Activated naive CD4-positive, alpha-beta T cell treated with anti-CD3 and anti-CD28 coated beads, Interleukin-2, amount 50 U/mL, for 16 hours (primary cell): ENCODE data around the gene GALK2.
"Not testable (repeated sequence)": the region's sequence is repeated elsewhere in the genome, so short reads cannot be mapped to it uniquely, and the experiment has no call there.

Experiments
- DNase-seq: peaks from one replicate; pipeline ENCODE4 v3.0.0-alpha.2; 2020

GALK2 gene

DNA sequence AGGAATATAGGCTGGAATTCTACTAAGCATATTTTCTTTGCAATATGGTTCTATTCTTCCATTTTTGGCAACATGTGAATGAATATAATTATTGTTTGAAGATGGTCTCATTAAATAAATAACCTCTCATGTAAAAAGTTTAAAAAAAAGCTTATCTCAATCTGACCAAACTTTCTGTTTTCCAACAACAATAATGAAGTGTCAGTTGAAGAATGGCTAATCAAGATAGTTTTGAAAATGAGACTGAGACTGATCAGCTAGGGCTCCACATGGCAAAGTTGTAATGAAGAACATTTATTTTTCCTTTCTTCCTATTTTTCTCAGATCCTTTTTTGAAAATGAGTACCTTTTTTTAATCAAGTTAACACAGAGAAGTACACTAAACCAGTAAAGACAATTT lies 117.4 kb downstream of the GALK2 start:
- no peak for DNase-seq

DNA sequence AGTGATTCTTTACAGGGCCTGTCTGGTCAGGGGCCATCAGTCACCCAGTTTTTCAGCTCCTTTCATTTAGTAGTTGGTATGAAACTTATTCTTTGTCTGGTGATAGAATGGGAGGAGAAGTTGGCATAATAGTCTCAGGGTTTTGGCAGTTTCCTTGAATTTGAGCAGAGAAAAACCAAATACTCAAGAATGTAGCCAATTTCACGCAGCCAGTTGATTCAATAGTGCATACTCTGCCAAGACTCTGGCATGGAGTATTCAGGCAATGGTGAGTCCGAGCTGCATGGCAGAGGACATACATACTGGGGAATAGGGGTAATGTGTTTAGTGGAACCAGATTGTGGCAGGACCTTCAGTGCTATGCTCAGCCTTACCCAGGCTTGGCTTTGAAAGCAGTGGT lies 118.3 kb downstream of the GALK2 start:
- DNase-seq: no peak

DNA sequence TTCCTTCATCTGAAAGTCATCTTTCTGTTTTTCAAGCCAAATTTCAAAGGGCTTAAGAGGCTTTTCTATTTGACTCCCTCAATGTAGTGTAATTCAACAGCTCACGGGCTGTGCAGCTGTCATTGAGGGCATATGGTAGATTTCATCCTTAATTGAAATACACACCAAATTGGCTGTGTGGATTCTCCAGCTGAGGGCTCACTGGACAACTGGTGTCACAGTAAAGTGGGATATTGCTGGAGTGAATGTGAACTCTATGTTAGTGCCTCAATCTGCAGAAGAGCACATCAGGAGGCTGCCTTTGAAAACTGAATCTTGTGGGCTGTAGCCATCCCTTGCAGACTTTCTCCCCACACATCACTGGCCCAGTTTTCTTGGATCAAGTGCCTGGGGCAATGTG lies 120.1 kb downstream of the GALK2 start:
- DNase-seq: no peak

DNA sequence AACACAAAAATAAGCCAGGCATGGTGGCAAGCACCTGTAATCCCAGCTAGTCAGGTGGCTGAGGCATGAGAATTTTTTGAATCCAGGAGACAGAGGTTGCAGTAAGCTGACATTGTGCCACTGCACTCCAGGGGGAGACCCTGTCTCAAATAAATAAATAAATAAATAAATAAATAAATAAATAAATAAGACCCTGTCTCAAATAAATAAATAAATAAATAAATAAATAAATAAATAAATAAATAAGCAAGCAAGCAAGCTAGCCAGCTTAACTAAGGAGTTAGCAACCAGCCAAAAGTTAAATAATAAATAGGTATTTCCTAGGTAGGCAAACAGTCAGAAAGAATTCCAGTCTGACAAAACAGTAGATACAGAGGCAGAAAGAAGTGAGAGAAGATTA lies 123.9 kb downstream of the GALK2 start:
- no peak for DNase-seq

DNA sequence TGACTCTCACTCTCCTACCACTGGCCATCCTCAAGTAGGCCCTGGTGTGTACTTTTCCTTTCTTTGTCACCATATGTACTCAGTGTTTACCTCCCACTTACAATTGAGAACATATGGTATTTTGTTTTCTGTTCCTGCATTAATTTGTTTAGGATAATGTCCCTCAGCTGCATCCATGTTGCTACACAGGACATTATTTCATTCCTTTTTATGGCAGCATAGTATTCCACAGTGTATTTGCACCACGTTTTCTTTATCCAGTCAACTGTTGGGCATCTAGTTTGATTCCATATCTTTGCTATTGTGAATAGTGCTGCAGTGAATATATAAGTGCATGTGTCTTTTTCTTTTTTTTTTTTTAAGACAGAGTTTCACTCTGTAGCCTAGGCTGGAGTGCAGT lies 126.2 kb downstream of the GALK2 start:
- DNase-seq: no peak

DNA sequence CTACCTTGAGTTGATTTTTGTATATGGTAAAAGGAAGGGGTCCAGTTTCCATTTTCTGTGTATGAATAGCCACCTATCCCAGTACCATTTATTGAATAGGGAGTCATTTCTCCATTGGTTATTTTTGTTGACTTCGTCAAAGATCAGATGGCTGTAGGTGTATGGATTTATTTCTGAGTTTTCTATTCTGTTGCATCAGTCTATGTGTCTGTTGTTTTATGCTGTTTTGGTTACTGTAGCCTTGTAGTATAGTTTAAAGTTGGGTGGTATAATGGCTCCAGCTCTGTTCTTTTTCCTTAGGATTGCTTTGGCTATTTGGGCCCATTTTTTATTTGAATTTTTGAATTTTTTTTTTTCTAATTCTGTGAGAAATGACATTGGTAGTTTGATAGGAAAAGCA lies 127.5 kb downstream of the GALK2 start:
- no peak for DNase-seq

DNA sequence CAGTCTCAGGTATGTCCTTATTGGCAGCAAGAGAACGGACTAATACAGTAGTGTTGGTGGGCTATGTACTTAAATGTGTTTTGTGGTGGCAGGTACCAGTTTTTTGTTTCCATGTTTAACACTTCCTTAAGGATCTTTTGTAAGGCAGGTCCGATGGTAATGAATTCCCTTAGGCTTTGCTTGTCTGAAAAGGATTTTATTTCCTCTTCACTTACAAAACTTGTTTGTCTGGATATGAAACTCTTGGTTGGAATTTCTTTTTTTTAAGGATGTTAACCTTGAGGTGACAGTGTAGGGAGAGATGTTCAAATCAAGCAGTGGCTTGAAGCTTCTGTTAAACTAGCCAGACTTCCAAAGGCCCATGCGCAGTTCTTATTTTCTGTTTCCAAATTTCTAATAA lies 130.8 kb downstream of the GALK2 start:
- no peak for DNase-seq

DNA sequence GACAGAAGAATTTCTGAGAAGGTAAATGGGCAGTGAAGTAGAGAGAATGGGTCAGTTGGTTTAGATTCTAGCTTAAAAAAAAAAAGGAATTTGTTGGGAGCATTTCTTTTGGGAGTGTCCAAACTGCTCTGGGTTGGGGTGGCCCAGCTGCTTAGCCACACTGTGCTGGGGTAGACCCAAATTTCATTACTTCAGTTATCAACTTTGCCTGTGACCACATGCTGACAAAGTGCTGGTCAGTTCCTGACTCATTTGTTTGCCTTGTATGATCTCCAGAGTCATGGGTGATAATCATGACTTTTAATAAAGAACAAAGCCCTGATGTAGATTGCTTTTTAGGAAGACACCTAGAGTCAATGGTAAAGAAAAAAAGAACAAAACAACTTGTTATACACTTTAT lies 131.5 kb downstream of the GALK2 start:
- DNase-seq: no peak

DNA sequence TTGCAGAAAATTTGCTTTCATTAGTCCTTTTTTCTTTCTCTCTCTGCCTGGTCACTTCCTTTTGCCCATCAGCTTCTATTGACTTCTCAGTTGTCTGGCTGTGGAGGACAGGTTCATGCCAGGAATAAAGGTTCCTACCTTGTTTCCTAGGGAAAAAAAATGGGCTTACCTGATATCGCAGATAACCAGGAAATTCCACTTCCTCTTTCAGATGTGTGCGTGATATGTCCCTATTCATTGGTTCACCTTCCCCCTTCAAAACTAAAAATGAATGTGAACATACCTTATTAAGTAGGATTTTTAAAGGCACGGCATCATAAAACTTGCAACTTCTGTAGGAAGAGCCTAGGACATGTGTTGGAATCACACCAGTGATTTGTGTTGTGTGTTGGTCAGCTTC lies 133.0 kb downstream of the GALK2 start:
- no peak for DNase-seq

DNA sequence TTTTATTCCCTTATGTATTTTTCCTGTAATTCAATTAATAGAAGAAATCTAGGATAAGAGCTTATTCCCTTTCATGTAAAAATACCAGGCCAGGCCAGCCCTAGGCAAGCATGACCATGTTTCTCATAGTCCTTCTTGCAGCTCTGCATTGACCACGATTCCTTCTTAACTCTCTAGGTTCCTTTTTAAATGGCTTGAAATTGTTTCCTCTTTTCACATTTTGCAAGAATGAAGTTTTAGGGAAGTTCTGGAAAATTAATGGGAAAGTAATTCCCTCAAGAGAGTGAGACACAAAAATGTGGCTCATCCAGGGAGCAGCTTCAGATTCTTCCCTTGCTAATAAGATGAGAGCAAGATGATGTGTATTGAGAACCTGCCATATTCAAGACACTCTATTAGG lies 136.5 kb downstream of the GALK2 start:
- no peak for DNase-seq

DNA sequence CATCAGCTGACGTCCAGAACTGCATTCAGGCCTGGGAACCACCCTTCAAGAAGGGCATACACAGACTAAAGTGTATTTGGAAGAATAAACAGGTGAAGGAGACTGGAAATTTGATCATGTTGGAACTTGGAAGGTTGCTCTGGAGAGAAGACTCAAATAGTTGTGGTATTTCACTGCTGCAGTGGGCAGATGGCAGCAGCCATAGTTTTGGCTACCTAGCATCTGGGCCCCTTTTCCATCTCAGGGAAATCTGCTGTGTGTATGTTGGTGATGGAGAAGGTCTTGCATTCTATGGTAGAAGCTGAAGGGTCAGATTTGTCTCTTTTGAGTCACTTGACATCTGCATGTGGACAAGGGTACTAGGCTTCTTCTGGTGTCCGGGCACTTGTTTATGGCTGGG lies 138.6 kb downstream of the GALK2 start:
- no peak for DNase-seq

DNA sequence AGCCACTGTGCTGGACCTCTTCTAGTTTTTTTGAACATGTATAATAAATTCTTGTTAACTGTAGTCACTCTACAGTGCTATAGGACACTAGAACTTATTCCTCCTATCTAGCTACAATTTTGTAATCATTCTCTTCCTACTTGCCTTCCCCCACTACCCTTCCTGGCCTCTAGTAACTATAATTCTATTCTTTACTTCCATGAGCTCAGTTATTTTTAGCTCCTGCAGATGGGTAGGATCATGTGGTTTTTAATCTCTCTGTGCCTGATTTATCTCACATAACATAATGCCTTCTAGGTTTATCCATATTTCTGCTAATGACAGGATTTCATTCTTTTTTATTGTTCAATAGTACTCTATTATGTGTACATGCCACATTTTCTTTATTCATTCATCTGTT lies 139.8 kb downstream of the GALK2 start:
- no peak for DNase-seq

DNA sequence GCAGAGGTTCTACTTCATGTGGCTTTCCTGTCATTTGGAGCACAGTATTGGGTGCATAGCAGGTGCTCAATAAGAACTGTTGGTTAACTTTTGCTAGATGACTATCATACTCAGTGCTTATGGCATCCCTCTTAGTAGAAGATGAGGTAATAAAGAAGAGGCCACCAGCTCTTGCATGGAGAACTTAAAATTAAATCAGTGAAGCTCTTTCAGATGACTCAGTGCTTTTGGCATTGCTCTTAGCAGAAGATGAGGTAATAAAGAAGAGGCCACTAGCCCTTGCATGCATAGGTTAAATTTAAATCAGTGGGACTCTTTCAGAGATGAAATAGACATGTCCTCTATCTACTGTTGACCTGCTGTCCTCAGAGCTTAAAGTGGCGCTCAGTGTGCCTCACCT lies 143.6 kb downstream of the GALK2 start:
- no peak for DNase-seq

DNA sequence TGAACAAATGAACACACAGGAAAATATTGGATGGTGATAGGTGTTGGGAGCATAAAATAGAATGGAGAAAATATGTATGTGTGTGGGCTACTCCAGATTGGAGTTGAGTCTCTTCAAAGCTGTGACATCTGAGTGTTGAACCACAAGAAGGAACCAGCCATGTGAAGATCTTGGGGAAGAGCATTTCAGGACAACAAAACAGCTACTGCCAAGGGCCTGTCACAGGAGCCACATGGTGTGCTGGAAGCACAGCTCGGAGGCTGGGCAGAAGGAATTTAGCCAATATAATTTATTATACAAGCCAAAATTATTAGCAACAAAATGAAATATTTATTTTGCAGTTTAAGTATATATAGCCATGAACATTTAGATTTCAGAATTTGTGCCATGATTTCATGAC lies 144.7 kb downstream of the GALK2 start:
- no peak for DNase-seq

DNA sequence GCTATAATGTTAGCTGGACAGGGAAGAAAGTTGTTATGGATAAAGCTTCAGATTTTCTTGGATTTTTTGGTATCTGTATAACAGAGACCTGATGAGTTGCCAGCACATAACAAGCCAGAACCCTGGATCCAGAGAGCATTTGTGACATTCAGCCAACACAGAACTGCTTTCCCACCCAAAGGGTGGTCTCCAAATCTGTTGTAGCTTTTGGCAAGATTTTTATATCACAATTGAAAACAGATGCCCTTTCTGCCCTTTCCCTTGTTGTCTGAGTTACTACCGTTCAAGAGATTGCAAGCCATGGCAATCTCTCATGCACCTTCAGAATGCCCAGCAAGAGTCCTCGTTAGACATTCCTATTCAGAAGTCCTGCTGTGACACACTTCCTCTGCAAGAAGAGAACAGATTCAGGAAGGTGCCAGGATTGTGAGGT lies 145.4 kb downstream of the GALK2 start:
- DNase-seq: no peak

DNA sequence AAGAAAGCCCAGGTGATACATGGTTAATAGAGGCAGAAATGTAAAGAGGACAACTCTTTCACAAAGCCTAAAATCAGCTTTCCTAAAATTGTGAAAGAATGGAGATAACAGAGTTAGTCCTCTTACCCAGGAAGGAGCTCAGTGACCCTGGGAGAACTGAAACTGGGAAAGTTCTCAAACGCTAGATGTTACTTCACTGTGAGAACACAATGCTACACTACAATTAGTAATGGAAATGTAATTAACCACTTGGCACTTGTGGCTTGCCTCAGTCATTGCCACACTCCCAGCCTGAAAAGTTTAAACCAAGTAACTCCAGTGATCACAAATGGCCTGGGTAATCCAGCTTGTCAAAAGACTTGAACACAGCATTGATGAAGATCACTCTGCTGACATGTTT lies 150.3 kb downstream of the GALK2 start:
- DNase-seq: no peak

DNA sequence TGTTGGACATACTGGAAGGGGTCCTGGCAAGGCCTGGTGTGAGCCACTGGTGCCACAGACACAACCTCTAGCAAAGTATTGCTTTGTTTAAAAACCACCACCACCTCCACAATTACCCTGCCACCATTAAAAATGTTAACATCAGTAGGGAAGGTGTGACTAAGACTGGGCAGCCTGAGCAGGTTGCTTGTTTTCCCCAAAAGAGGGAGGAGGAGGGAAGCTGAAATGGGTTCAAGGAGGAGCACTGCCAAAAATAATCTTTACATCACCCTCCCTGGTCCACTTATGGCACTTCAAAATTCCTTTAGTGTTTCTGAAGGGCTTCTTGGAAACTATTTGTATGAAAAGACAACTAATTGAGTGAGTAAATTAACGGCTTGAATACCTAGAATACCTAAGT lies 153.2 kb downstream of the GALK2 start:
- no peak for DNase-seq

DNA sequence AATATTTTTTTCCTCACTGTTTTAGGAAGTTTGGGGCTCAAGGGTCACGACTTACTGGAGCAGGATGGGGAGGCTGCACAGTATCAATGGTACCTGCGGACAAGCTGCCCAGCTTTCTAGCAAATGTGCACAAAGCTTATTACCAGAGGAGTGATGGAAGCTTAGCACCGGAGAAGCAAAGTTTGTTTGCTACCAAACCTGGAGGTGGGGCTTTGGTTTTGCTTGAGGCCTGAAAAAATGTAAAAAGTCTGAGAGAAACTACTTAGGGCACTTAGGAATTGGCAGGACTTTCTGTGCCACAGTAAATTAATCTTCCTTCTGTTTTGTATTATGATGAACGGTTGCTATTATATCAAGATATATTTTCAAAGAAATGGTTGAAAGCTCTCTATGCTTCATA lies 157.9 kb downstream of the GALK2 start:
- DNase-seq: no peak

DNA sequence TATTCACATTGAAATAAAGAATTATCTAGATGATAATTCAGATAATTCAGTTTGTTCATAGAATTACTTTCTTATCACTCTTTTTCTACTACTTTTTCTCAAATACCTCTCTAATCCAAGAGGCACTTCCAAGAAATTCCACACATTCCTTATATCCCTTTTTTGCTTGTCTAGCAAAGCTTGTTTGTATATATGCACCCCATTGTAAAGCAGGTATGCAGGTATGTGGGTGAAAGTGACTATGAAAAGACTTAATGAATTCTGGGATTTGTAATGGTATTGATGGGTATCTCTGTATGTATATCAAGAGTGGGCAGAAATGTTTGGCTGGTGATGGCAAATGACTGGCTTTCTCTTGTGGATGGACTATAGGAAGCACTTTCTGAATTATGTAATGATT lies 158.9 kb downstream of the GALK2 start:
- no peak for DNase-seq

DNA sequence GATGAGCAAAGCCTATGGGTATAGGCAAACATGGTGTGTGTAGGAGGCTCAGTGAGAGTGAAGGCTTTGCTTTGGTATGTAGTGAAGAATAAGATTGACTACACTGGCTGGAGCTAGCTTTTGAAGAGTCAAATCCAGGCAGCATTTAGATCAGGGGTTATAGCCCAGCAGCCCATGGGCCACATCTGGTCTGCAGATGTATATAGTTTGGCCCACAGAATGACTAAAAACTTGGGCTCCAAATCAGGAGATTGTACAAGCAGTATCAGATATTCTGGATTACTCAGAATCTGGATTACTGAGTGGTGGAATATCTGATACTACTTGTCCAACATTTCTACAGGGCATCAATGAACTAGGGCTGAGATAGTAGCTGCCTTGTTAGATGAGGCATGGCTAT lies 160.1 kb downstream of the GALK2 start:
- no peak for DNase-seq

DNA sequence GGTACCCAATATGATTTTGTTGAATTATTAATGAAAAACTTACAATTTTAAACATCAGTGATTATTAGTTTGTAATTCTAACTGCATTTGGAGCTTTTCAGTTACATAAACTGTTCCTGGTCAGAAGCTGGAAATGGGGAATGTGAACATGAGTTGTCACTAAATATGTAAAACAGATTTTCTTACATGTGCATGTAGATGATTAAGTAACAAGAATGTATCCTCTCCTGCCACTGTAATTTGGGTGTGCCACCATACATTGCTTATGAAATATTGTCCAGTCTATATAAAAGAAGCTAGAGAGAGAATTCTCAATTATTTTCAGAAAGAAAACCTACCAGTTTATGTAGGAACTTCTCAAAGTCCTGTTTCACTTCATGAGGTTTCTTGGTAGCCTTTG lies 161.4 kb downstream of the GALK2 start:
- DNase-seq: no peak

DNA sequence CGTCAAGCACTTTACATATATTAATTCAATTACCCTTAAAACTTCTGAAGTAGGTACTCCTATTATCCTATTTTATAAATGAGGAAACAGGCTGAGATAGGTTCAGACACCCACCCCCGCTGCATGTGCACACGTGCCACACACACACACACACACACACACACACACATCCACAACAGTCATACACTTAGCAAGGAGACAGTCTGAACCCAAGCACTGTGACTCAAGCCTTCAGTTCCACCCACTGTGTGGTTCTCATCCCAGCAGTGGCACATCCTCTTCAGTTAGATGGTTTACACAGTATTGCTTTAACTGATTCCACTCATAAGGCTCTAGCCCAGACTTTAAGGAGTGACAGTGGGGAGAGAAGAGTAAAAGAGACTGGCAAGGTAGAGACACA lies 161.9 kb downstream of the GALK2 start:
- DNase-seq: no peak

DNA sequence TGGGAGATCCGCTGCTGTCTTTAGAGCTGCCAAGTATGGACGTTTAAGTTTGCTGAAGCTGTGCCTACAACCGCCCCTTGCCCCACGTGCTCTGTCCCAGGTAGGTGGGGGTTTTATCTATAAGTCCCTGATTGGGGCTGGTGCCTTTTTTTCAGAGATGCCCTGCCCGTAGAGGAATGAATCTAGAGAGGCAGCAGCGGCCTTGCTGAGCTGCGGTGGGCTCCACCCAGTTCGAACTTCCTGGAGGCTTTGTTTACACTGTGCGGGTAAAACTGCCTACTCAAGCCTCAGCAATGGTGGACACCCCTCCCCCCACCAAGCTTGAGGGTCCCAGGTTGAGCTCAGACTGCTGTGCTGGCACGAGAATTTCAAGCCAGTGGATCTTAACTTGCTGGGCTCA lies 169.6 kb downstream of the GALK2 start:
- no peak for DNase-seq

DNA sequence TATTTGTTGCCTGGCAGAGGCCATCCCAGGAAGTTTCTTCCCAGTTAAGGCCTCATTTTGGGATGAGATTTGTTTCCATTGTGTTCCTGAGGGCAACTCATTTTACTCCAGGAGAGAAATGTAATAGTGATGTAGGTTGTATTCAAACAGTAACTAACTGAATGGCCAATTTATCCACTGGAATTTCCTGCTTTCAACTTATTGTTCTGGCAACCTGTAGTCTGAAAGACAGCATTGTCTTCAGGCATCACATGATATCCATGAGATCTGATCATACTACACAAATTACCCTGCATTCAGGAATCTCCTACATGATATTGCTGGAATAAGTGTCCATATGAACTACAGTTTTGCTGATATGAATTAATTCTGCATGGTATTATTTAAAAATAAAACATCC lies 173.5 kb downstream of the GALK2 start:
- no peak for DNase-seq

DNA sequence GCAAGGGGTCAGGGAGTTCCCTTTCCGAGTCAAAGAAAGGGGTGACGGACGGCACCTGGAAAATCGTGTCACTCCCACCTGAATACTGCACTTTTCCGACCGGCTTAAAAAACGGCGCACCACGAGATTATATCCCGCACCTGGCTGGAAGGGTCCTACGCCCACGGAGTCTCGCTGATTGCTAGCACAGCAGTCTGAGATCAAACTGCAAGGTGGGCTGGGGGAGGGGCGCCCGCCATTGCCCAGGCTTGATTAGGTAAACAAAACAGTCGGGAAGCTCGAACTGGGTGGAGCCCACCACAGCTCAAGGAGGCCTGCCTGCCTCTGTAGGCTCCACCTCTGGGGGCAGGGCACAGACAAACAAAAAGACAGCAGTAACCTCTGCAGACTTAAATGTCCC lies 184.4 kb downstream of the GALK2 start:
- not testable (repeated sequence) for DNase-seq

DNA sequence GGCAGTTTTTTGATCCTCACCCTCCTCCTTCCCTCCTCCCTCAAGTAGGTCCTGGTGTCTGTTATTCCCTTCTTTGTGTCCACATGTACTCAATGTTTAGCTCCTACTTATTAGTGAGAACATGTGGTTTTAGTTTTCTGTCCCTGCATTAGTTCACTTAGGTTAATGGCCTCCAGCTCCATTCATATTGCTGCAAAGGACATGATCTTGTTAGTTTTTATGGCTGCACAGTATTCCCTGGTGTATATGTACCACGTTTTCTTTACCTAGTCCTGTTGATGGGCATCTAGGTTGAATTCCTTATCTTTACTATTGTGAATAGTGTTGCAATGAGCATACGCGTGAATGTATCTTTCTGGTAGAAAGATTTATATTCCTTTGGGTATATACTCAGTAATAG lies 191.3 kb downstream of the GALK2 start:
- no peak for DNase-seq
